Calu3 (cell line): ENCODE data around the gene SH3RF2. TPM values are rescaled to one million over a fixed set of nuclear protein-coding genes. Genes with fewer than 3 reads are reported as not detected.
"Not testable (repeated sequence)": the region's sequence is repeated elsewhere in the genome, so short reads cannot be mapped to it uniquely, and the experiment has no call there.

Experiments used
- BruUV-seq: library from RNA; stranded (reverse); fragments of 400-500 nt; replicated peaks from 2 replicates; lab custom pipeline; 2021; lab: Mats Ljungman, UMichigan
- CTCF ChIA-PET: fragments of 300-600 bp; sonication (Branson Sonifier 250); formaldehyde crosslinking; loops from one replicate; lab custom pipeline; 2022; ENCODE audit warnings: antibody characterized with exemption; lab: Charles Lee
- DNase-seq: peaks from one replicate; pipeline ENCODE4 v3.0.0; 2022
- H3K27ac Mint-ChIP-seq: one replicate; pipeline ENCODE4 v1.8.0; 2022; ENCODE audit warnings: mixed read lengths; ENCODE audit not compliant: unreplicated experiment
- H3K27me3 Mint-ChIP-seq: one replicate; pipeline ENCODE4 v1.8.0; 2022; ENCODE audit warnings: mixed read lengths; ENCODE audit not compliant: unreplicated experiment
- H3K36me3 Mint-ChIP-seq: one replicate; pipeline ENCODE4 v1.8.0; 2022; ENCODE audit warnings: mild to moderate bottlenecking, moderate library complexity, mixed read lengths; ENCODE audit not compliant: insufficient read depth, unreplicated experiment
- H3K4me1 Mint-ChIP-seq: one replicate; pipeline ENCODE4 v1.8.0; 2022; ENCODE audit warnings: mild to moderate bottlenecking, low read depth, mixed read lengths; ENCODE audit not compliant: unreplicated experiment
- H3K4me3 Mint-ChIP-seq: one replicate; pipeline ENCODE4 v1.8.0; 2022; ENCODE audit warnings: mild to moderate bottlenecking, low read depth, moderate library complexity, mixed read lengths; ENCODE audit not compliant: unreplicated experiment
- H3K9me3 Mint-ChIP-seq: one replicate; pipeline ENCODE4 v1.8.0; 2022; ENCODE audit warnings: low read depth, mixed read lengths; ENCODE audit not compliant: unreplicated experiment
- CTCF ChIP-seq: fragments of 200-600 bp; IDR thresholded peaks from one replicate; pipeline ENCODE4 v1.8.0; 2022; ENCODE audit warnings: antibody characterized with exemption; ENCODE audit not compliant: unreplicated experiment
- intact Hi-C: fragments of 100-400 bp; cut with micrococcal nuclease; formaldehyde crosslinking; loops from one replicate; pipeline ENCODE4 v1.10.0; 2022; ENCODE audit not compliant: unreplicated experiment
- total RNA-seq: library from RNA; stranded (reverse); gene quantifications from 2 replicates; pipeline ENCODE4 v1.2.3, GENCODE V29; 2022

Gene SH3RF2
- total RNA-seq, 1 experiment from 2014 or later: 21.9 TPM

GRCh38 chr5:145953202-145953601, 16.8 kb downstream of the SH3RF2 start:
- no peaks in the 10 kb centered on the region for H3K36me3 Mint-ChIP-seq
- no peak overlapping the region for H3K27ac Mint-ChIP-seq
- no TSS peak for BruUV-seq
- H3K4me3 Mint-ChIP-seq: no peak overlapping the region
- H3K27me3 Mint-ChIP-seq: no peaks in the 10 kb centered on the region
- DNase-seq: no peak
- peaks cover 19% of the 10 kb centered on the region for H3K4me1 Mint-ChIP-seq
- intact Hi-C loops: no loop called here
- H3K9me3 Mint-ChIP-seq: peaks cover 4% of the 10 kb centered on the region
- TF ChIP-seq CTCF: no peak
- CTCF ChIA-PET: interaction anchor here (0.6 to 1.4 kb wide), 2 partner anchors 9 to 275 kb away, joined by 4 read pairs; no protein-coding TSS in a partner anchor

GRCh38 chr5:145954140-145954539, 17.8 kb downstream of the SH3RF2 start:
- H3K9me3 Mint-ChIP-seq, H3K27me3 Mint-ChIP-seq, H3K4me3 Mint-ChIP-seq, H3K36me3 Mint-ChIP-seq, BruUV-seq, intact Hi-C loops, DNase-seq, H3K27ac Mint-ChIP-seq: not testable (repeated sequence)
- H3K4me1 Mint-ChIP-seq: peaks cover 19% of the 10 kb centered on the region
- CTCF ChIA-PET: interaction anchor here (0.8 kb wide), 1 partner anchor 21 kb away, joined by 3 read pairs; no protein-coding TSS in a partner anchor

- H3K4me1 Mint-ChIP-seq: peaks cover 41% of the 10 kb centered on the region
- no peaks in the 10 kb centered on the region for H3K27me3 Mint-ChIP-seq
- no peak overlapping the region for H3K27ac Mint-ChIP-seq
- no peak overlapping the region for H3K4me3 Mint-ChIP-seq
- H3K9me3 Mint-ChIP-seq: peaks cover 4% of the 10 kb centered on the region
- CTCF ChIA-PET: interaction anchor here (2.4 kb wide), 1 partner anchor 11 kb away, joined by 6 read pairs; no protein-coding TSS in a partner anchor
- no peaks in the 10 kb centered on the region for H3K36me3 Mint-ChIP-seq
- intact Hi-C loops: no loop called here
- no TSS peak for BruUV-seq
- TF ChIP-seq CTCF: no peak
- no peak for DNase-seq
Observed at GRCh38 chr5:145957388-145957787, 21.0 kb downstream of the SH3RF2 start.

- H3K27ac Mint-ChIP-seq: no peak overlapping the region
- no TSS peak for BruUV-seq
- H3K27me3 Mint-ChIP-seq: no peaks in the 10 kb centered on the region
- CTCF ChIA-PET: interaction anchor here (0.6 to 1.4 kb wide), 2 partner anchors 12 to 43 kb away, joined by 3 read pairs; no protein-coding TSS in a partner anchor
- H3K9me3 Mint-ChIP-seq: peaks cover 4% of the 10 kb centered on the region
- peaks cover 35% of the 10 kb centered on the region for H3K4me1 Mint-ChIP-seq
- TF ChIP-seq CTCF: no peak
- intact Hi-C loops: no loop called here
- H3K36me3 Mint-ChIP-seq: no peaks in the 10 kb centered on the region
- DNase-seq: no peak
- no peak overlapping the region for H3K4me3 Mint-ChIP-seq
Observed at GRCh38 chr5:145958436-145958835, 22.1 kb downstream of the SH3RF2 start.

GRCh38 chr5:145960166-145960565, 23.8 kb downstream of the SH3RF2 start:
- DNase-seq: no peak
- intact Hi-C loops: no loop called here
- Mint-ChIP-seq H3K27ac (peak overlapping the region; percentile 50), H3K36me3 (no peaks in the 10 kb centered on the region), H3K4me1 (peaks cover 31% of the 10 kb centered on the region), H3K9me3 (peaks cover 2% of the 10 kb centered on the region), H3K4me3 (no peak overlapping the region), H3K27me3 (no peaks in the 10 kb centered on the region)
- no TSS peak for BruUV-seq
- no peak for TF ChIP-seq CTCF
- CTCF ChIA-PET: interaction anchor here (1.0 to 1.2 kb wide), 2 partner anchors 14 to 16 kb away, joined by 3 to 4 read pairs; no protein-coding TSS in a partner anchor
